SK-N-SH (cell line): ENCODE measurements around the gene MON2. TPM values are rescaled to one million over a fixed set of nuclear protein-coding genes. Genes with fewer than 3 reads are reported as not detected.
A peak's percentile ranks its signal among the peaks of the same experiment; 100 is the strongest.

Source experiments
- CTCF ChIA-PET: fragments of 300-600, 350-600 bp; formaldehyde crosslinking; extraction: SDS; loops from one replicate; lab custom pipeline; 2021; lab: Yijun Ruan, JAX
- POLR2A ChIA-PET: fragments of 350-600 bp; sonication (Branson Sonifier 250); formaldehyde crosslinking; extraction: SDS; loops from one replicate; lab custom pipeline; 2020; ENCODE audit warnings: antibody characterized with exemption, inconsistent platforms; lab: Yijun Ruan, JAX
- DNase-seq: peaks from one replicate; pipeline ENCODE4 v3.0.0; 2012
- H2AFZ ChIP-seq: fragments of 200-600 bp; sonication (generic); 2 replicates; pipeline ENCODE4 v1.8.1; 2016; ENCODE audit warnings: antibody characterized with exemption, mild to moderate bottlenecking, low read depth
- H3F3A ChIP-seq: fragments of 200-600 bp; sonication (generic); replicated peaks from 2 replicates; pipeline ENCODE3; 2016; ENCODE audit warnings: antibody characterized with exemption, mild to moderate bottlenecking; ENCODE audit not compliant: insufficient read depth
- H3K27ac ChIP-seq, 2 experiments: fragments of 200-500 bp in 1 of 2; fragments of 200-600 bp in 1 of 2; sonication (Bioruptor generic) in 1 of 2; sonication (generic), shearing (Covaris generic) in 1 of 2; 2 replicates each; pipeline versions ENCODE4 v1.5.1 to v1.6.1; 2014 to 2016; ENCODE audit warnings: low read depth in 2 of 2, inconsistent platforms in 1 of 2, low read length in 1 of 2, mild to moderate bottlenecking in 1 of 2, mixed read lengths in 1 of 2
- H3K27me3 ChIP-seq: fragments of 200-600 bp; sonication (generic), shearing (Covaris generic); 2 replicates; pipeline ENCODE4 v1.6.1; 2016; ENCODE audit warnings: mixed run types; ENCODE audit not compliant: insufficient read depth
- H3K36me3 ChIP-seq, 2 experiments: fragments of 200-500 bp in 1 of 2; fragments of 200-600 bp in 1 of 2; sonication (Bioruptor generic) in 1 of 2; sonication (generic) in 1 of 2; replicated peaks in 1 of 2; 2 replicates each; pipeline versions ENCODE3 to v1.5.1; 2014 to 2016; ENCODE audit warnings: low read length in 1 of 2, mild to moderate bottlenecking in 1 of 2; ENCODE audit not compliant: insufficient read depth in 2 of 2, control insufficient read depth in 1 of 2
- H3K4me1 ChIP-seq, 2 experiments: fragments of 200-500 bp in 1 of 2; fragments of 200-600 bp in 1 of 2; sonication (Bioruptor generic) in 1 of 2; sonication (generic), shearing (Covaris generic) in 1 of 2; 2 replicates each; pipeline versions ENCODE4 v1.5.1 to v1.6.1; 2014 to 2016; ENCODE audit warnings: low read depth in 1 of 2, low read length in 1 of 2, mixed run types in 1 of 2; ENCODE audit not compliant: insufficient read depth in 2 of 2, control insufficient read depth in 1 of 2
- H3K4me2 ChIP-seq: fragments of 200-600 bp; sonication (generic), shearing (Covaris generic); 2 replicates; pipeline ENCODE4 v1.6.1; 2017; ENCODE audit warnings: mixed run types
- H3K4me3 ChIP-seq, 2 experiments: fragments of 200-500 bp in 1 of 2; fragments of 200-600 bp in 1 of 2; sonication (Bioruptor generic) in 1 of 2; sonication (generic), shearing (Covaris generic) in 1 of 2; 2 replicates each; pipeline versions ENCODE4 v1.5.1 to v1.8.1; 2014 to 2016; ENCODE audit warnings: low read depth in 2 of 2, inconsistent platforms in 1 of 2, low read length in 1 of 2, mild to moderate bottlenecking in 1 of 2, mixed read lengths in 1 of 2, moderate library complexity in 1 of 2
- H3K79me2 ChIP-seq: fragments of 200-600 bp; sonication (generic); 2 replicates; pipeline ENCODE4 v1.8.1; 2017; ENCODE audit warnings: mild to moderate bottlenecking; ENCODE audit not compliant: insufficient read depth
- H3K9ac ChIP-seq: fragments of 200-600 bp; sonication (generic); 2 replicates; pipeline ENCODE4 v1.6.1; 2017; ENCODE audit warnings: mixed run types
- H3K9me2 ChIP-seq: fragments of 200-600 bp; sonication (generic); 2 replicates; pipeline ENCODE4 v1.6.1; 2017; ENCODE audit warnings: mixed run types
- H3K9me3 ChIP-seq: fragments of 200-600 bp; sonication (generic); 2 replicates; pipeline ENCODE4 v1.6.1; 2017; ENCODE audit warnings: mixed run types, mild to moderate bottlenecking, moderate library complexity
- H4K20me1 ChIP-seq: fragments of 200-600 bp; sonication (generic); 2 replicates; pipeline ENCODE4 v1.6.1; 2017; ENCODE audit warnings: mild to moderate bottlenecking, mixed run types; ENCODE audit not compliant: insufficient read depth
- EP300 ChIP-seq, 2 experiments: IDR thresholded peaks; 2 replicates each; pipeline versions ENCODE4 v1.4.0 to v1.6.1; 2012; ENCODE audit warnings: borderline replicate concordance in 1 of 2, low read depth in 1 of 2, low read length in 1 of 2
- EZH2phosphoT487 ChIP-seq: fragments of 200-600 bp; sonication (generic); IDR thresholded peaks from 2 replicates; pipeline ENCODE4 v1.6.1; 2017; ENCODE audit warnings: low read depth, mixed run types, mild to moderate bottlenecking, antibody characterized with exemption, moderate library complexity, borderline replicate concordance
- FOSL2 ChIP-seq: IDR thresholded peaks from 2 replicates; pipeline ENCODE4 v1.4.0; 2012; ENCODE audit warnings: low read depth, mild to moderate bottlenecking, moderate library complexity, borderline replicate concordance
- GABPA ChIP-seq: IDR thresholded peaks from 2 replicates; pipeline ENCODE4 v1.4.0; 2012; ENCODE audit warnings: low read depth, mild to moderate bottlenecking
- MEF2A ChIP-seq: IDR thresholded peaks from 2 replicates; pipeline ENCODE4 v1.4.0; 2012; ENCODE audit warnings: low read depth, borderline replicate concordance
- NFIC ChIP-seq: IDR thresholded peaks from 2 replicates; pipeline ENCODE4 v1.4.0; 2012; ENCODE audit warnings: borderline replicate concordance
- PBX3 ChIP-seq: IDR thresholded peaks from 2 replicates; pipeline ENCODE4; 2012
- TAF1 ChIP-seq: IDR thresholded peaks from 2 replicates; pipeline ENCODE4 v1.6.1; 2012; ENCODE audit warnings: low read depth, mild to moderate bottlenecking, low read length, moderate library complexity, borderline replicate concordance
- WGBS: methylation state at CpG from one replicate; pipeline ENCODE4 v1.1.6; 2017; ENCODE audit warnings: low lambda C conversion rate; 5-methylcytosine and 5-hydroxymethylcytosine counted together
- polyA plus RNA-seq, 3 experiments: library from polyadenylated mRNA; depleted of rRNA; stranded (reverse); fragments of >200 nt; gene quantifications; 2 replicates each; pipeline ENCODE4 v1.2.3, GENCODE V29; 2012
- TF ChIP-seq, protein P1 (sequence below): fragments of 200-600 bp; sonication (generic); IDR thresholded peaks from 2 replicates; pipeline ENCODE4 v1.6.1; 2017; ENCODE audit warnings: antibody characterized with exemption, mild to moderate bottlenecking, moderate library complexity
- TF ChIP-seq, protein P2 (sequence below): fragments of 150-350 bp; IDR thresholded peaks from 2 replicates; pipeline ENCODE4 v1.6.1; 2017; ENCODE audit warnings: antibody characterized with exemption, low read length, low read depth, borderline replicate concordance

MON2 gene
- polyA plus RNA-seq, 1 of the 3 experiments (the other 2 are of a cell fraction) = 4.4 TPM

GRCh38 chr12:62599854-62600437, 133.3 kb downstream of the MON2 start:
- Histone ChIP-seq H3K4me1 (no peaks in the 10 kb centered on the region; a peak in 1 of 4 replicates), H3K9ac (no peak overlapping the region), H3K4me3 (no peak overlapping the region), H3K9me2 (no peaks in the 10 kb centered on the region), H3F3A (peaks cover 7% of the 10 kb centered on the region), H4K20me1 (no peaks in the 10 kb centered on the region), H3K9me3 (no peaks in the 10 kb centered on the region), H2AFZ (no peak overlapping the region), H3K27me3 (no peaks in the 10 kb centered on the region), H3K36me3 (peaks cover 0 to 2% of the 10 kb centered on the region in 2 experiments), H3K79me2 (peaks cover 22% of the 10 kb centered on the region), H3K4me2 (no peak overlapping the region), H3K27ac (no peak overlapping the region)
- TF ChIP-seq, protein P1, sequence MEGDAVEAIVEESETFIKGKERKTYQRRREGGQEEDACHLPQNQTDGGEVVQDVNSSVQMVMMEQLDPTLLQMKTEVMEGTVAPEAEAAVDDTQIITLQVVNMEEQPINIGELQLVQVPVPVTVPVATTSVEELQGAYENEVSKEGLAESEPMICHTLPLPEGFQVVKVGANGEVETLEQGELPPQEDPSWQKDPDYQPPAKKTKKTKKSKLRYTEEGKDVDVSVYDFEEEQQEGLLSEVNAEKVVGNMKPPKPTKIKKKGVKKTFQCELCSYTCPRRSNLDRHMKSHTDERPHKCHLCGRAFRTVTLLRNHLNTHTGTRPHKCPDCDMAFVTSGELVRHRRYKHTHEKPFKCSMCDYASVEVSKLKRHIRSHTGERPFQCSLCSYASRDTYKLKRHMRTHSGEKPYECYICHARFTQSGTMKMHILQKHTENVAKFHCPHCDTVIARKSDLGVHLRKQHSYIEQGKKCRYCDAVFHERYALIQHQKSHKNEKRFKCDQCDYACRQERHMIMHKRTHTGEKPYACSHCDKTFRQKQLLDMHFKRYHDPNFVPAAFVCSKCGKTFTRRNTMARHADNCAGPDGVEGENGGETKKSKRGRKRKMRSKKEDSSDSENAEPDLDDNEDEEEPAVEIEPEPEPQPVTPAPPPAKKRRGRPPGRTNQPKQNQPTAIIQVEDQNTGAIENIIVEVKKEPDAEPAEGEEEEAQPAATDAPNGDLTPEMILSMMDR = peak; percentile 42; the same call in 1 of the 2 replicates
- no peak for TF ChIP-seq EZH2phosphoT487
- CTCF ChIA-PET = no interaction called here
- 91% methylated on average over 5 of the region's 5 CpGs for WGBS
- DNase-seq = no peak
- POLR2A ChIA-PET = no interaction called here

DNA sequence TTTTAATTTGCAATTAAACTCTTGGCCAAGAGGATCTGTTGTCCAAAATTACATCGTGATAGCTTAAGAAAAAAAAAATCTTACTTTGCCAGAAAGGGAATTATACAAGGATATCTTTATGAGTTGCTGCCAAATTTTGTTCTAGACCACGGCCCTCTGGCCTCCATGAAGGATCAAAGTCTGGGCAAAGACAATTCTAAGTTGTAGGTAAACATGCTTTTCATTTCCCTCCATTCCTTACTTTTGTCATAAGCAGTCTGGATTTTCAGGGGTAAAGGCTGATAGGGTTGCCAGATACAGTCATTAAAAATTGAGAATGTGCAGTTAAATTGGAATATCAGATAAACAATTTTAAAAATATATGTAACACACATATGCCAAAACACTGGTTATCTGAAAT, 135.1 kb downstream of the MON2 start:
- no peaks in the 10 kb centered on the region for H3K9me2 ChIP-seq
- no peak for DNase-seq
- peak overlapping the region; percentile 98 to 100 for H3K27ac ChIP-seq
- H2AFZ ChIP-seq = peak overlapping the region; percentile 75; the same call in 1 of the 2 replicates
- H3K4me1 ChIP-seq = no peaks in the 10 kb centered on the region; a peak in 2 of 4 replicates
- peaks cover 40% of the 10 kb centered on the region for H3K79me2 ChIP-seq
- peaks cover 13% of the 10 kb centered on the region for H4K20me1 ChIP-seq
- no peaks in the 10 kb centered on the region for H3K9me3 ChIP-seq
- H3K27me3 ChIP-seq = no peaks in the 10 kb centered on the region
- H3K9ac ChIP-seq = peak overlapping the region; percentile 99; the same call in 1 of the 2 replicates
- no peak for TF ChIP-seq PBX3
- TF ChIP-seq NFIC = no peak
- TF ChIP-seq, protein P2, sequence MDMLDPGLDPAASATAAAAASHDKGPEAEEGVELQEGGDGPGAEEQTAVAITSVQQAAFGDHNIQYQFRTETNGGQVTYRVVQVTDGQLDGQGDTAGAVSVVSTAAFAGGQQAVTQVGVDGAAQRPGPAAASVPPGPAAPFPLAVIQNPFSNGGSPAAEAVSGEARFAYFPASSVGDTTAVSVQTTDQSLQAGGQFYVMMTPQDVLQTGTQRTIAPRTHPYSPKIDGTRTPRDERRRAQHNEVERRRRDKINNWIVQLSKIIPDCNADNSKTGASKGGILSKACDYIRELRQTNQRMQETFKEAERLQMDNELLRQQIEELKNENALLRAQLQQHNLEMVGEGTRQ = no peak
- no peak for TF ChIP-seq GABPA
- no peak for TF ChIP-seq FOSL2
- no peak for TF ChIP-seq EP300 (IDR thresholded peaks at IDR 0.05; ENCODE audit: borderline replicate concordance in 1 of 2, low read depth in 1 of 2, low read length in 1 of 2)
- TF ChIP-seq MEF2A = no peak
- TF ChIP-seq, protein P1 = no peak
- TF ChIP-seq TAF1 = no peak
- H3F3A ChIP-seq = peaks cover 7% of the 10 kb centered on the region
- ChIA-PET POLR2A (interaction anchor here (1.6 kb wide), 2 partner anchors 21 to 26 kb away, joined by 4 to 8 read pairs; no protein-coding TSS in a partner anchor), CTCF (interaction anchor here (0.9 to 3.3 kb wide), 6 partner anchors 8 to 197 kb away, joined by 3 to 42 read pairs (median 4); no protein-coding TSS in a partner anchor)
- WGBS = 72% methylated on average over 2 of the region's 2 CpGs
- H3K36me3 ChIP-seq = peaks cover 2 to 10% of the 10 kb centered on the region in 2 experiments
- peak overlapping the region; percentile 80 for H3K4me2 ChIP-seq
- peak overlapping the region; percentile 88 to 91 for H3K4me3 ChIP-seq
